ENCODE measurements around the gene CCDC91. TPM values are rescaled to one million over a fixed set of nuclear protein-coding genes. Genes with fewer than 3 reads are reported as not detected.

CCDC91 gene
- total and polyA plus RNA-seq, 9 of the 15 experiments (the other 6 are each of a cell fraction or from before 2014, with no cell fraction given), result 10.1 to 31.1 (median 26.3) TPM

DNA sequence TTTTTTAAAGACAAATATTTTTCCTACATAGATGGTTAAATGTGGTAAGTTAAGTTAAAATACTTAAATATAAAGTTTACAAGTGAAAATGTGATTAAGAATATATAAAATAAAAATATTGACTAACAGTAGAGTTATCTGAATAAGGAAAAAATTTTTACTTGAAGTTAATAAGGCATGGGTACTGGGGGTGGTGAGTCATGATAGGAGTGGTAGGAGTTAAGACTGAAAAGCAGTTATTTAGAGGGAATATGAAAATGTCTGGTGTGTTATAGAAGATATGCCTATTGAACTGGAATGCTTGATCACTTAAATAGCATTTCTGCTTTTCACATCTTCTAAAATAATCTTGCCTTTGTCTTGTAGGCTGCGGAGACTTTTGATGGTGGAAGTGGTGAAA is 68.7 kb downstream of the CCDC91 start:
- Histone ChIP-seq H3K4me2 (ENCODE audit: insufficient read depth, low read length) (no peak overlapping the region), H4K20me1 (replicated peaks; ENCODE audit: control insufficient read depth, insufficient read depth, low read length) (no peaks in the 10 kb centered on the region), H3K27me3 (ENCODE audit: control insufficient read depth in 2 of 2, insufficient read depth in 2 of 2, low read length in 2 of 2) (no peaks in the 10 kb centered on the region), H3K4me3 (no peak overlapping the region), H3K9me1 (ENCODE audit: control insufficient read depth, insufficient read depth, low read length) (no peaks in the 10 kb centered on the region), H3K9ac (ENCODE audit: insufficient read depth in 1 of 2, low read depth in 2 of 2, low read length in 2 of 2) (no peak overlapping the region), H3K36me3 (ENCODE audit: control insufficient read depth, insufficient read depth, low read length) (peaks cover 4% of the 10 kb centered on the region; the same call in 1 of the 3 replicates), H3K4me1 (replicated peaks in 1 of 2; ENCODE audit: control insufficient read depth in 2 of 2, insufficient read depth in 2 of 2, low read length in 2 of 2) (no peaks in the 10 kb centered on the region), H3K79me2 (ENCODE audit: control insufficient read depth, insufficient read depth, low read length) (no peaks in the 10 kb centered on the region; the same call in 2 of the 3 replicates), H3K9me3 (replicated peaks; ENCODE audit: control insufficient read depth, insufficient read depth, low read depth, low read length) (no peaks in the 10 kb centered on the region), H3K27ac (ENCODE audit: extremely low read depth, low read depth, low read length) (no peak overlapping the region), H2AFZ (ENCODE audit: low read depth, low read length) (no peak overlapping the region)
- 100% methylated on average over 1 of the region's 1 CpG for WGBS (ENCODE audit: insufficient coverage, low coverage, missing lambda C conversion rate)
- intact Hi-C loops (cut with micrococcal nuclease) (no loop called here), in situ Hi-C loops (cut with MboI) (no loop called here)
- ATAC-seq (no peak), FAIRE-seq (no peak), DNase-seq (ENCODE audit: extremely low read depth in 1 of 4, low spot score in 3 of 4) (no peak)
- CTCF ChIA-PET (ENCODE audit: low intra/inter-chr PET ratio), result no interaction called here
- POLR2A ChIA-PET, result interaction anchor here (1.5 kb wide), 1 partner anchor 10 kb away, joined by 5 read pairs; no protein-coding TSS in a partner anchor
- BruUV-seq (replicated peaks), result no TSS peak
- TF ChIP-seq, protein P1, sequence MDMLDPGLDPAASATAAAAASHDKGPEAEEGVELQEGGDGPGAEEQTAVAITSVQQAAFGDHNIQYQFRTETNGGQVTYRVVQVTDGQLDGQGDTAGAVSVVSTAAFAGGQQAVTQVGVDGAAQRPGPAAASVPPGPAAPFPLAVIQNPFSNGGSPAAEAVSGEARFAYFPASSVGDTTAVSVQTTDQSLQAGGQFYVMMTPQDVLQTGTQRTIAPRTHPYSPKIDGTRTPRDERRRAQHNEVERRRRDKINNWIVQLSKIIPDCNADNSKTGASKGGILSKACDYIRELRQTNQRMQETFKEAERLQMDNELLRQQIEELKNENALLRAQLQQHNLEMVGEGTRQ (CRISPR knock-in tag; IDR thresholded peaks at IDR 0.05), result no peak
- TF ChIP-seq SMAD1 (IDR thresholded peaks at IDR 0.05; ENCODE audit: low read depth, low read length, partially characterized antibody) (no peak), PHB (CRISPR knock-in tag; IDR thresholded peaks at IDR 0.05) (no peak), ZNF121 (CRISPR knock-in tag; conservative IDR thresholded peaks at IDR 0.05) (no peak), ZNF77 (CRISPR knock-in tag; IDR thresholded peaks at IDR 0.05) (no peak), ZNF764 (CRISPR knock-in tag; IDR thresholded peaks at IDR 0.05; ENCODE audit: low read depth) (no peak), KLF1 (tag; IDR thresholded peaks at IDR 0.05) (no peak)
